Vagina (tissue), 2 donors: ENCODE data around the gene MFAP5. TPM values are rescaled to one million over a fixed set of nuclear protein-coding genes. Genes with fewer than 3 reads are reported as not detected.

Source experiments
- DNase-seq, 2 donors: peaks; one replicate each; pipeline ENCODE4 v3.0.0-alpha.2; 2017; ENCODE audit errors: extremely low spot score in 2 of 2
- H3K27ac ChIP-seq: fragments of 200-600 bp; sonication (generic); one replicate; pipeline ENCODE4 v1.5.1; 2019
- H3K27me3 ChIP-seq: fragments of 200-600 bp; sonication (generic); one replicate; pipeline ENCODE4 v1.5.1; 2019
- H3K36me3 ChIP-seq, 2 donors: fragments of 200-600 bp; sonication (generic); one replicate each; pipeline ENCODE4 v1.5.1; 2017 to 2019
- H3K4me1 ChIP-seq: fragments of 200-600 bp; sonication (generic); one replicate; pipeline ENCODE4 v1.5.1; 2019
- H3K4me3 ChIP-seq, 2 donors: fragments of 200-600 bp; sonication (generic); 1 replicate in 1 of 2; 2 replicates in 1 of 2; pipeline ENCODE4 v1.5.1; 2016 to 2019
- H3K9me3 ChIP-seq: fragments of 200-600 bp; sonication (generic); one replicate; pipeline ENCODE4 v1.5.1; 2019
- CTCF ChIP-seq, 3 experiments: fragments of 450-650 bp in 2 of 3; fragments of 200-600 bp in 1 of 3; sonication (generic) in 1 of 3; IDR thresholded peaks; one replicate each; pipeline ENCODE4 v1.5.1; 2017 to 2019; ENCODE audit warnings: antibody characterized with exemption in 3 of 3, mild to moderate bottlenecking in 2 of 3, moderate library complexity in 2 of 3
- POLR2A ChIP-seq, 2 donors: fragments of 450-650 bp; IDR thresholded peaks; one replicate each; pipeline ENCODE4 v1.6.1; 2017; ENCODE audit warnings: antibody characterized with exemption in 2 of 2, mild to moderate bottlenecking in 2 of 2, moderate library complexity in 2 of 2
- POLR2AphosphoS5 ChIP-seq, 2 donors: sonication (generic); formaldehyde crosslinking; IDR thresholded peaks; one replicate each; pipeline ENCODE4 v1.9.0; 2017; ENCODE audit warnings: antibody characterized with exemption in 2 of 2, mild to moderate bottlenecking in 2 of 2, low read depth in 1 of 2; ENCODE audit not compliant: insufficient read depth in 1 of 2
- intact Hi-C: fragments of 100-400 bp; cut with DNase I; formaldehyde crosslinking; loops from one replicate; pipeline ENCODE4 v1.15.1; 2023
- total RNA-seq: library from RNA; depleted of rRNA; stranded (reverse); fragments of >200 nt; gene quantifications from one replicate; pipeline ENCODE4 v1.2.3, GENCODE V29; 2016

Gene MFAP5
- total RNA-seq, 1 donor from 2014 or later: 159 TPM

- Histone ChIP-seq H3K36me3 (no peaks in the 10 kb centered on the region), H3K9me3 (no peaks in the 10 kb centered on the region), H3K27me3 (no peaks in the 10 kb centered on the region), H3K27ac (no peak overlapping the region), H3K4me3 (no peak overlapping the region), H3K4me1 (peaks cover 10% of the 10 kb centered on the region)
- no peak for TF ChIP-seq POLR2AphosphoS5 (IDR thresholded peaks at IDR 0.05; ENCODE audit: insufficient read depth in 1 of 2, low read depth in 1 of 2)
- no peak for TF ChIP-seq CTCF (IDR thresholded peaks at IDR 0.05)
- no peak for TF ChIP-seq POLR2A (IDR thresholded peaks at IDR 0.05)
- DNase-seq: no peak
- intact Hi-C loops: no loop called here
Observed at GRCh38 chr12:8655421-8655820, 7.2 kb downstream of the MFAP5 start.

- TF ChIP-seq POLR2AphosphoS5 (IDR thresholded peaks at IDR 0.05; ENCODE audit: insufficient read depth in 1 of 2, low read depth in 1 of 2): no peak
- TF ChIP-seq CTCF (IDR thresholded peaks at IDR 0.05): no peak
- TF ChIP-seq POLR2A (IDR thresholded peaks at IDR 0.05): no peak
- intact Hi-C loops: no loop called here
- no peak for DNase-seq
- Histone ChIP-seq H3K4me3 (no peak overlapping the region), H3K36me3 (no peaks in the 10 kb centered on the region), H3K27me3 (no peaks in the 10 kb centered on the region), H3K9me3 (no peaks in the 10 kb centered on the region), H3K27ac (no peak overlapping the region), H3K4me1 (no peaks in the 10 kb centered on the region)
Observed at GRCh38 chr12:8648576-8649205, 13.9 kb downstream of the MFAP5 start.

GRCh38 chr12:8647968-8648367 is 14.7 kb downstream of the MFAP5 start:
- Histone ChIP-seq H3K4me1 (no peaks in the 10 kb centered on the region), H3K27ac (no peak overlapping the region), H3K27me3 (no peaks in the 10 kb centered on the region), H3K9me3 (no peaks in the 10 kb centered on the region), H3K4me3 (no peak overlapping the region), H3K36me3 (no peaks in the 10 kb centered on the region)
- intact Hi-C loops: no loop called here
- TF ChIP-seq POLR2A (IDR thresholded peaks at IDR 0.05) (no peak), POLR2AphosphoS5 (IDR thresholded peaks at IDR 0.05; ENCODE audit: insufficient read depth in 1 of 2, low read depth in 1 of 2) (no peak), CTCF (IDR thresholded peaks at IDR 0.05) (no peak)
- no peak for DNase-seq

GRCh38 chr12:8644345-8645248 is 18.0 kb downstream of the MFAP5 start:
- Histone ChIP-seq H3K27ac (no peak overlapping the region), H3K9me3 (no peaks in the 10 kb centered on the region), H3K27me3 (no peaks in the 10 kb centered on the region), H3K36me3 (no peaks in the 10 kb centered on the region), H3K4me1 (no peaks in the 10 kb centered on the region), H3K4me3 (no peak overlapping the region)
- intact Hi-C loops: no loop called here
- DNase-seq: no peak
- TF ChIP-seq CTCF (IDR thresholded peaks at IDR 0.05): no peak
- no peak for TF ChIP-seq POLR2A (IDR thresholded peaks at IDR 0.05)
- TF ChIP-seq POLR2AphosphoS5 (IDR thresholded peaks at IDR 0.05; ENCODE audit: insufficient read depth in 1 of 2, low read depth in 1 of 2): no peak

GRCh38 chr12:8642775-8643174 is 19.9 kb downstream of the MFAP5 start:
- no peak overlapping the region for H3K4me3 ChIP-seq
- H3K27me3 ChIP-seq: no peaks in the 10 kb centered on the region
- no peaks in the 10 kb centered on the region for H3K36me3 ChIP-seq
- intact Hi-C loops: no loop called here
- no peak for DNase-seq
- no peak for TF ChIP-seq CTCF (IDR thresholded peaks at IDR 0.05)
- no peak for TF ChIP-seq POLR2AphosphoS5 (IDR thresholded peaks at IDR 0.05; ENCODE audit: insufficient read depth in 1 of 2, low read depth in 1 of 2)
- no peak for TF ChIP-seq POLR2A (IDR thresholded peaks at IDR 0.05)
- no peak overlapping the region for H3K27ac ChIP-seq
- no peaks in the 10 kb centered on the region for H3K4me1 ChIP-seq
- no peaks in the 10 kb centered on the region for H3K9me3 ChIP-seq
